Mesendoderm (in vitro differentiated cells): Measurements from ENCODE around the gene HNRNPM.

Experiments
- DNase-seq: peaks from one replicate; pipeline ENCODE4 v3.0.0; 2013
- H2AK5ac ChIP-seq: 2 replicates; pipeline ENCODE4 v1.6.1; 2013; ENCODE audit warnings: low read length, inconsistent platforms
- H2BK120ac ChIP-seq: 2 replicates; pipeline ENCODE4 v1.6.1; 2013; ENCODE audit warnings: low read depth, mild to moderate bottlenecking, low read length, moderate library complexity, mixed read lengths
- H2BK15ac ChIP-seq: replicated peaks from 2 replicates; pipeline ENCODE4 v1.6.1; 2013; ENCODE audit warnings: low read depth, mild to moderate bottlenecking, moderate library complexity
- H2BK5ac ChIP-seq: 2 replicates; pipeline ENCODE4 v1.6.1; 2013; ENCODE audit warnings: low read length, inconsistent platforms
- H3K18ac ChIP-seq: 2 replicates; pipeline ENCODE4 v1.6.1; 2013; ENCODE audit warnings: mild to moderate bottlenecking, low read length, mixed read lengths
- H3K23ac ChIP-seq: one replicate; pipeline ENCODE4 v1.6.1; 2013; ENCODE audit warnings: low read length
- H3K27ac ChIP-seq: 2 replicates; pipeline ENCODE4 v1.5.1; 2013; ENCODE audit warnings: low read depth, mild to moderate bottlenecking, inconsistent platforms, low read length, moderate library complexity
- H3K27me3 ChIP-seq: 2 replicates; pipeline ENCODE4 v1.6.1; 2013; ENCODE audit warnings: low read length, control low read depth, mild to moderate bottlenecking, inconsistent platforms; ENCODE audit not compliant: insufficient read depth, poor library complexity
- H3K36me3 ChIP-seq: 2 replicates; pipeline ENCODE4 v1.6.1; 2013; ENCODE audit warnings: low read length, inconsistent platforms; ENCODE audit not compliant: control insufficient read depth, insufficient read depth
- H3K4ac ChIP-seq: one replicate; pipeline ENCODE4 v1.6.1; 2013; ENCODE audit warnings: low read depth, mild to moderate bottlenecking, low read length, moderate library complexity
- H3K4me1 ChIP-seq: 2 replicates; pipeline ENCODE4 v1.6.1; 2013; ENCODE audit warnings: low read depth, low read length, inconsistent platforms; ENCODE audit not compliant: control insufficient read depth
- H3K4me2 ChIP-seq: 2 replicates; pipeline ENCODE4 v1.6.1; 2013; ENCODE audit warnings: low read length
- H3K4me3 ChIP-seq: 2 replicates; pipeline ENCODE4 v1.5.1; 2013; ENCODE audit warnings: mild to moderate bottlenecking, low read length
- H3K56ac ChIP-seq: one replicate; pipeline ENCODE4 v1.6.1; 2013; ENCODE audit warnings: low read length
- H3K79me1 ChIP-seq: 2 replicates; pipeline ENCODE4 v1.6.1; 2013; ENCODE audit warnings: low read length, inconsistent platforms
- H3K79me2 ChIP-seq: 2 replicates; pipeline ENCODE4 v1.6.1; 2013; ENCODE audit warnings: mild to moderate bottlenecking, low read length; ENCODE audit not compliant: control insufficient read depth, insufficient read depth
- H3K9ac ChIP-seq: 2 replicates; pipeline ENCODE4 v1.6.1; 2013; ENCODE audit warnings: low read length, inconsistent platforms
- H4K5ac ChIP-seq: one replicate; pipeline ENCODE4 v1.6.1; 2013; ENCODE audit warnings: low read length
- H4K8ac ChIP-seq: one replicate; pipeline ENCODE4 v1.6.1; 2013; ENCODE audit warnings: low read depth, mild to moderate bottlenecking, control low read depth, low read length, moderate library complexity
- WGBS: extraction: QIAGEN DNeasy Blood & Tissue Kit; methylation state at CpG from one replicate; pipeline ENCODE4 v1.1.7; 2013; ENCODE audit warnings: low lambda C conversion rate, missing lambda C conversion rate; ENCODE audit not compliant: insufficient coverage; ENCODE audit errors: extremely low coverage; 5-methylcytosine and 5-hydroxymethylcytosine counted together

The HNRNPM gene

GRCh38 chr19:8429044-8429443 lies 15.7 kb upstream of the HNRNPM start:
- Histone ChIP-seq H3K9ac (no peak overlapping the region), H2BK15ac (no peak overlapping the region), H3K27ac (no peak overlapping the region), H2BK120ac (no peak overlapping the region), H2AK5ac (no peak overlapping the region), H2BK5ac (no peak overlapping the region), H4K5ac (no peak overlapping the region), H3K23ac (no peak overlapping the region), H3K4ac (no peak overlapping the region), H3K18ac (no peak overlapping the region), H3K27me3 (no peaks in the 10 kb centered on the region), H4K8ac (no peak overlapping the region), H3K79me2 (no peaks in the 10 kb centered on the region), H3K56ac (no peak overlapping the region), H3K36me3 (no peaks in the 10 kb centered on the region), H3K4me2 (no peak overlapping the region), H3K79me1 (no peaks in the 10 kb centered on the region), H3K4me3 (no peak overlapping the region), H3K4me1 (no peaks in the 10 kb centered on the region)
- no CpG with 5 or more reads among the region's 6 CpGs for WGBS
- DNase-seq: no peak

GRCh38 chr19:8429826-8430225 lies 14.9 kb upstream of the HNRNPM start:
- Histone ChIP-seq H3K9ac (no peak overlapping the region), H3K4ac (no peak overlapping the region), H3K56ac (no peak overlapping the region), H3K27me3 (no peaks in the 10 kb centered on the region), H3K23ac (no peak overlapping the region), H3K36me3 (no peaks in the 10 kb centered on the region), H3K79me2 (no peaks in the 10 kb centered on the region), H3K4me2 (no peak overlapping the region), H3K4me1 (no peaks in the 10 kb centered on the region), H4K8ac (no peak overlapping the region), H4K5ac (no peak overlapping the region), H2BK5ac (no peak overlapping the region), H2BK120ac (no peak overlapping the region), H3K27ac (no peak overlapping the region), H3K79me1 (no peaks in the 10 kb centered on the region), H2AK5ac (no peak overlapping the region), H2BK15ac (no peak overlapping the region), H3K18ac (no peak overlapping the region), H3K4me3 (no peak overlapping the region)
- DNase-seq: no peak
- no CpG with 5 or more reads among the region's 6 CpGs for WGBS

GRCh38 chr19:8430650-8431049 lies 14.1 kb upstream of the HNRNPM start:
- Histone ChIP-seq H3K4ac (no peak overlapping the region), H3K4me1 (no peaks in the 10 kb centered on the region), H3K4me3 (no peak overlapping the region), H3K79me1 (no peaks in the 10 kb centered on the region), H2AK5ac (no peak overlapping the region), H3K27me3 (no peaks in the 10 kb centered on the region), H2BK5ac (no peak overlapping the region), H3K27ac (no peak overlapping the region), H3K56ac (no peak overlapping the region), H2BK15ac (no peak overlapping the region), H3K9ac (no peak overlapping the region), H3K23ac (no peak overlapping the region), H3K4me2 (no peak overlapping the region), H3K79me2 (no peaks in the 10 kb centered on the region), H3K18ac (no peak overlapping the region), H3K36me3 (no peaks in the 10 kb centered on the region), H2BK120ac (no peak overlapping the region), H4K8ac (no peak overlapping the region), H4K5ac (no peak overlapping the region)
- no peak for DNase-seq
- WGBS: no CpG with 5 or more reads among the region's 20 CpGs

- WGBS: no CpG with 5 or more reads among the region's 12 CpGs
- Histone ChIP-seq H4K5ac (no peak overlapping the region), H3K23ac (no peak overlapping the region), H3K27me3 (no peaks in the 10 kb centered on the region), H3K4me3 (no peak overlapping the region), H2BK15ac (no peak overlapping the region), H3K18ac (no peak overlapping the region), H3K4me2 (no peak overlapping the region), H4K8ac (no peak overlapping the region), H3K9ac (no peak overlapping the region), H3K4ac (no peak overlapping the region), H2BK5ac (no peak overlapping the region), H3K79me2 (no peaks in the 10 kb centered on the region), H3K79me1 (no peaks in the 10 kb centered on the region), H3K36me3 (no peaks in the 10 kb centered on the region), H2BK120ac (no peak overlapping the region), H2AK5ac (no peak overlapping the region), H3K56ac (no peak overlapping the region), H3K27ac (no peak overlapping the region), H3K4me1 (no peaks in the 10 kb centered on the region)
- DNase-seq: no peak
Observed at GRCh38 chr19:8438236-8438635, 6.5 kb upstream of the HNRNPM start.

- Histone ChIP-seq H3K23ac (no peak overlapping the region), H3K79me2 (peaks cover 21% of the 10 kb centered on the region), H2BK5ac (no peak overlapping the region), H3K4me2 (no peak overlapping the region), H2BK120ac (no peak overlapping the region), H3K79me1 (no peaks in the 10 kb centered on the region), H3K18ac (no peak overlapping the region), H3K27ac (no peak overlapping the region), H3K4me1 (no peaks in the 10 kb centered on the region), H2AK5ac (no peak overlapping the region), H3K56ac (no peak overlapping the region), H3K9ac (no peak overlapping the region), H3K4me3 (no peak overlapping the region), H3K27me3 (no peaks in the 10 kb centered on the region), H4K5ac (no peak overlapping the region), H4K8ac (no peak overlapping the region), H2BK15ac (no peak overlapping the region), H3K36me3 (no peaks in the 10 kb centered on the region), H3K4ac (no peak overlapping the region)
- no peak for DNase-seq
- WGBS: no CpG with 5 or more reads among the region's 6 CpGs
Observed at GRCh38 chr19:8441725-8442544, 2.8 kb upstream of the HNRNPM start.
